GM23338 (cell line): ENCODE data around the gene HSPA1A. TPM values are rescaled to one million over a fixed set of nuclear protein-coding genes. Genes with fewer than 3 reads are reported as not detected.
A peak's percentile ranks its signal among the peaks of the same experiment; 100 is the strongest.
"Not testable (repeated sequence)": the region's sequence is repeated elsewhere in the genome, so short reads cannot be mapped to it uniquely, and the experiment has no call there.

Source experiments
- ATAC-seq: fragments of 200-7000 bp; cut with Tn5 transposase; 3 replicates; pipeline ENCODE4 v1.9.1; 2020
- DNase-seq: peaks from one replicate; pipeline ENCODE4 v3.0.0-alpha.2; 2015; ENCODE audit warnings: low spot score
- H2AFZ ChIP-seq: fragments of 200-600 bp; sonication (generic); 2 replicates; pipeline ENCODE4 v1.8.0; 2016; ENCODE audit warnings: antibody characterized with exemption, mild to moderate bottlenecking, moderate library complexity
- H3F3A ChIP-seq: fragments of 200-600 bp; sonication (generic); replicated peaks from 2 replicates; pipeline ENCODE4 v1.8.0; 2017; ENCODE audit warnings: antibody characterized with exemption, mixed run types, low read depth
- H3K27ac ChIP-seq: fragments of 200-600 bp; sonication (generic); 2 replicates; pipeline ENCODE4 v1.6.1; 2016; ENCODE audit warnings: low read depth
- H3K27me3 ChIP-seq: fragments of 200-600 bp; sonication (generic); 2 replicates; pipeline ENCODE4 v1.8.0; 2016; ENCODE audit warnings: mild to moderate bottlenecking, mixed run types, moderate library complexity; ENCODE audit not compliant: insufficient read depth
- H3K36me3 ChIP-seq: fragments of 200-600 bp; sonication (generic); 2 replicates; pipeline ENCODE4 v1.8.0; 2016; ENCODE audit warnings: mild to moderate bottlenecking; ENCODE audit not compliant: insufficient read depth
- H3K4me1 ChIP-seq: fragments of 200-600 bp; sonication (generic); 2 replicates; pipeline ENCODE4 v1.8.0; 2016; ENCODE audit warnings: mild to moderate bottlenecking, moderate library complexity; ENCODE audit not compliant: insufficient read depth
- H3K4me2 ChIP-seq: fragments of 200-600 bp; sonication (generic); 2 replicates; pipeline ENCODE4 v1.7.1; 2017; ENCODE audit warnings: mixed run types
- H3K4me3 ChIP-seq: fragments of 200-600 bp; sonication (generic); 2 replicates; pipeline ENCODE4 v1.6.1; 2016; ENCODE audit warnings: mixed run types
- H3K79me2 ChIP-seq: fragments of 200-600 bp; sonication (generic); replicated peaks from 2 replicates; pipeline ENCODE4 v1.8.0; 2017; ENCODE audit warnings: mild to moderate bottlenecking; ENCODE audit not compliant: insufficient read depth
- H3K9me2 ChIP-seq: fragments of 200-600 bp; sonication (generic); 2 replicates; pipeline ENCODE4 v1.8.0; 2017; ENCODE audit not compliant: insufficient read depth
- H4K20me1 ChIP-seq: fragments of 200-600 bp; sonication (generic); replicated peaks from 2 replicates; pipeline ENCODE4 v1.8.0; 2017; ENCODE audit warnings: mild to moderate bottlenecking; ENCODE audit not compliant: insufficient read depth
- H3K27ac Mint-ChIP-seq: 2 replicates; pipeline ENCODE4 v1.8.0; 2020; ENCODE audit warnings: inconsistent platforms, mild to moderate bottlenecking, moderate library complexity, mixed read lengths
- H3K27me3 Mint-ChIP-seq: 3 replicates; pipeline ENCODE4 v1.8.0; 2022; ENCODE audit warnings: low read depth, mild to moderate bottlenecking, moderate library complexity, mixed read lengths, inconsistent platforms; ENCODE audit not compliant: insufficient read depth, poor library complexity
- H3K36me3 Mint-ChIP-seq: 3 replicates; pipeline ENCODE4 v1.8.0; 2021; ENCODE audit warnings: low read depth, mild to moderate bottlenecking, inconsistent platforms, moderate library complexity, mixed read lengths
- H3K4me1 Mint-ChIP-seq: 3 replicates; pipeline ENCODE4 v1.8.0; 2020; ENCODE audit warnings: mild to moderate bottlenecking, inconsistent platforms, mixed read lengths
- H3K4me3 Mint-ChIP-seq: 3 replicates; pipeline ENCODE4 v1.8.0; 2021; ENCODE audit warnings: moderate library complexity, mild to moderate bottlenecking, inconsistent platforms, mixed read lengths
- H3K9me3 Mint-ChIP-seq: 3 replicates; pipeline ENCODE4 v1.8.0; 2020; ENCODE audit warnings: moderate library complexity, mild to moderate bottlenecking, inconsistent platforms, mixed read lengths
- EZH2 ChIP-seq: fragments of 200-600 bp; sonication (generic); IDR thresholded peaks from one replicate; pipeline ENCODE4 v1.8.0; 2017; ENCODE audit warnings: antibody characterized with exemption, mild to moderate bottlenecking, low read depth; ENCODE audit not compliant: unreplicated experiment
- EZH2phosphoT487 ChIP-seq: fragments of 200-600 bp; sonication (generic); IDR thresholded peaks from one replicate; pipeline ENCODE4 v1.8.1; 2018; ENCODE audit warnings: antibody characterized with exemption; ENCODE audit not compliant: unreplicated experiment
- JUNB ChIP-seq: IDR thresholded peaks from one replicate; pipeline ENCODE4 v1.6.1; 2016; ENCODE audit warnings: antibody characterized with exemption; ENCODE audit not compliant: unreplicated experiment
- POLR2AphosphoS5 ChIP-seq: IDR thresholded peaks from 2 replicates; pipeline ENCODE4 v1.6.1; 2016; ENCODE audit warnings: antibody characterized with exemption, low read depth
- ZNF114 ChIP-seq: fragments of 250-450 bp; sonication (Bioruptor Pico); IDR thresholded peaks from 2 replicates; pipeline ENCODE4 v1.5.0; 2020; ENCODE audit warnings: mild to moderate bottlenecking, moderate library complexity
- ZNF331 ChIP-seq: fragments of 250-450 bp; sonication (Bioruptor Pico); IDR thresholded peaks from 2 replicates; pipeline ENCODE4 v1.5.0; 2020; ENCODE audit warnings: low read depth, mild to moderate bottlenecking, moderate library complexity
- polyA plus RNA-seq: library from polyadenylated mRNA; unstranded; fragments of >200 nt; fragmentation: Nextera tagmentation; extraction: Ambion mirVana; gene quantifications from 2 replicates; pipeline ENCODE4 v1.2.1, GENCODE V29; 2016
- total RNA-seq: library from RNA; depleted of rRNA; stranded (reverse); fragments of >200 nt; shearing (Covaris generic); gene quantifications from 2 replicates; pipeline ENCODE4 v1.2.3, GENCODE V29; 2014
- TF ChIP-seq, protein P1 (sequence below), 2 experiments: fragments of 200-600 bp in 1 of 2; sonication (generic) in 1 of 2; conservative IDR thresholded peaks; 2 replicates each; pipeline versions ENCODE4 v1.5.1 to v1.6.1; 2016 to 2017; ENCODE audit warnings: antibody characterized with exemption in 2 of 2, low read depth in 2 of 2, mild to moderate bottlenecking in 2 of 2, moderate library complexity in 1 of 2
- TF ChIP-seq, protein P2 (sequence below): IDR thresholded peaks from 2 replicates; pipeline ENCODE4 v1.6.1; 2016; ENCODE audit warnings: antibody characterized with exemption

Gene HSPA1A
- total and polyA plus RNA-seq, 2 experiments from 2014 or later: 36.1 to 57.1 TPM

- TF ChIP-seq, protein P1, sequence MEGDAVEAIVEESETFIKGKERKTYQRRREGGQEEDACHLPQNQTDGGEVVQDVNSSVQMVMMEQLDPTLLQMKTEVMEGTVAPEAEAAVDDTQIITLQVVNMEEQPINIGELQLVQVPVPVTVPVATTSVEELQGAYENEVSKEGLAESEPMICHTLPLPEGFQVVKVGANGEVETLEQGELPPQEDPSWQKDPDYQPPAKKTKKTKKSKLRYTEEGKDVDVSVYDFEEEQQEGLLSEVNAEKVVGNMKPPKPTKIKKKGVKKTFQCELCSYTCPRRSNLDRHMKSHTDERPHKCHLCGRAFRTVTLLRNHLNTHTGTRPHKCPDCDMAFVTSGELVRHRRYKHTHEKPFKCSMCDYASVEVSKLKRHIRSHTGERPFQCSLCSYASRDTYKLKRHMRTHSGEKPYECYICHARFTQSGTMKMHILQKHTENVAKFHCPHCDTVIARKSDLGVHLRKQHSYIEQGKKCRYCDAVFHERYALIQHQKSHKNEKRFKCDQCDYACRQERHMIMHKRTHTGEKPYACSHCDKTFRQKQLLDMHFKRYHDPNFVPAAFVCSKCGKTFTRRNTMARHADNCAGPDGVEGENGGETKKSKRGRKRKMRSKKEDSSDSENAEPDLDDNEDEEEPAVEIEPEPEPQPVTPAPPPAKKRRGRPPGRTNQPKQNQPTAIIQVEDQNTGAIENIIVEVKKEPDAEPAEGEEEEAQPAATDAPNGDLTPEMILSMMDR (conservative IDR thresholded peaks at IDR 0.05; ENCODE audit: low read depth in 2 of 2): no peak
These were observed 15.6 kb upstream of the HSPA1A start (continued) for GRCh38 chr6:31799781-31800180.

- not testable (repeated sequence) for H2AFZ ChIP-seq, H3K9me3 Mint-ChIP-seq, H3K36me3 ChIP-seq, H3K27me3 Mint-ChIP-seq, H3K4me2 ChIP-seq, H3K4me3 ChIP-seq, H3K27ac Mint-ChIP-seq, H3K27ac ChIP-seq, H3K4me1 Mint-ChIP-seq, ATAC-seq, H3K27me3 ChIP-seq, H4K20me1 ChIP-seq, H3K4me1 ChIP-seq, H3K9me2 ChIP-seq, H3K4me3 Mint-ChIP-seq, DNase-seq
- H3K36me3 Mint-ChIP-seq: peaks cover 42% of the 10 kb centered on the region
- H3F3A ChIP-seq: peaks cover 36% of the 10 kb centered on the region
- peaks cover 37% of the 10 kb centered on the region for H3K79me2 ChIP-seq
These were observed 14.1 kb upstream of the HSPA1A start for GRCh38 chr6:31801031-31801927.

GRCh38 chr6:31805939-31806469, 9.3 kb upstream of the HSPA1A start:
- no peaks in the 10 kb centered on the region for H3K9me2 ChIP-seq
- DNase-seq: no peak
- H3K27me3 ChIP-seq: no peaks in the 10 kb centered on the region
- H3F3A ChIP-seq: peaks cover 15% of the 10 kb centered on the region
- peak overlapping the region; percentile 96 for H2AFZ ChIP-seq
- ATAC-seq: no peak
- peak overlapping the region; percentile 97 for H3K27ac ChIP-seq
- H3K4me3 Mint-ChIP-seq: peak overlapping the region; percentile 93
- H3K9me3 Mint-ChIP-seq: no peaks in the 10 kb centered on the region
- H3K4me1 ChIP-seq: peaks cover 7% of the 10 kb centered on the region; the same call in 1 of the 2 replicates
- H3K36me3 Mint-ChIP-seq: peaks cover 27% of the 10 kb centered on the region
- peak overlapping the region; percentile 93 for H3K27ac Mint-ChIP-seq
- peak overlapping the region; percentile 96 for H3K4me3 ChIP-seq
- H3K4me1 Mint-ChIP-seq: peaks cover 4% of the 10 kb centered on the region; the same call in 1 of the 3 replicates
- H4K20me1 ChIP-seq: peaks cover 3% of the 10 kb centered on the region; the same call in 1 of the 2 replicates
- no peaks in the 10 kb centered on the region; the same call in 1 of the 2 replicates for H3K36me3 ChIP-seq
- H3K79me2 ChIP-seq: peaks cover 39% of the 10 kb centered on the region
- H3K4me2 ChIP-seq: peak overlapping the region; percentile 97
- H3K27me3 Mint-ChIP-seq: peaks cover 9% of the 10 kb centered on the region
- TF ChIP-seq, protein P2, sequence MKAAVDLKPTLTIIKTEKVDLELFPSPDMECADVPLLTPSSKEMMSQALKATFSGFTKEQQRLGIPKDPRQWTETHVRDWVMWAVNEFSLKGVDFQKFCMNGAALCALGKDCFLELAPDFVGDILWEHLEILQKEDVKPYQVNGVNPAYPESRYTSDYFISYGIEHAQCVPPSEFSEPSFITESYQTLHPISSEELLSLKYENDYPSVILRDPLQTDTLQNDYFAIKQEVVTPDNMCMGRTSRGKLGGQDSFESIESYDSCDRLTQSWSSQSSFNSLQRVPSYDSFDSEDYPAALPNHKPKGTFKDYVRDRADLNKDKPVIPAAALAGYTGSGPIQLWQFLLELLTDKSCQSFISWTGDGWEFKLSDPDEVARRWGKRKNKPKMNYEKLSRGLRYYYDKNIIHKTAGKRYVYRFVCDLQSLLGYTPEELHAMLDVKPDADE: no peak
- no peak for TF ChIP-seq EZH2
- TF ChIP-seq ZNF114: no peak
- no peak for TF ChIP-seq JUNB
- no peak for TF ChIP-seq ZNF331
- TF ChIP-seq, protein P1 (conservative IDR thresholded peaks at IDR 0.05; ENCODE audit: low read depth in 2 of 2): no peak
- TF ChIP-seq POLR2AphosphoS5: no peak
- TF ChIP-seq EZH2phosphoT487: no peak
